Gastrocnemius medialis (tissue), 4 donors: ENCODE results near the gene SLC25A26. TPM values are rescaled to one million over a fixed set of nuclear protein-coding genes. Genes with fewer than 3 reads are reported as not detected.

ENCODE experiments used
- ATAC-seq, 2 donors: fragments of 150-250 bp; one replicate each; pipeline ENCODE4 v1.9.1; 2016
- DNase-seq, 2 donors: peaks; one replicate each; pipeline ENCODE4 v3.0.0-alpha.2; 2019
- H3K27ac ChIP-seq, 4 donors: fragments of 200-600 bp; sonication (generic); 1 replicate in 1 of 4; 2 replicates in 3 of 4; pipeline ENCODE4 v1.5.1; 2016 to 2018; ENCODE audit warnings: mild to moderate bottlenecking in 2 of 4, moderate library complexity in 1 of 4
- H3K27me3 ChIP-seq, 3 donors: fragments of 200-600 bp; sonication (generic) in 2 of 3; 1 replicate in 1 of 3; 2 replicates in 2 of 3; pipeline versions ENCODE4 v1.5.1 to v1.6.0; 2016 to 2019; ENCODE audit warnings: mild to moderate bottlenecking in 1 of 3, moderate library complexity in 1 of 3
- H3K36me3 ChIP-seq, 2 donors: fragments of 200-600 bp; sonication (generic) in 1 of 2; one replicate each; pipeline ENCODE4 v1.5.1; 2017 to 2018
- H3K4me1 ChIP-seq, 2 donors: fragments of 200-600 bp; sonication (generic) in 1 of 2; one replicate each; pipeline ENCODE4 v1.5.1; 2016 to 2017; ENCODE audit warnings: mild to moderate bottlenecking in 2 of 2
- H3K4me3 ChIP-seq, 4 donors: fragments of 200-600 bp; sonication (generic) in 3 of 4; 1 replicate in 1 of 4; 2 replicates in 3 of 4; pipeline ENCODE4 v1.5.1; 2016 to 2019; ENCODE audit warnings: mild to moderate bottlenecking in 2 of 4
- H3K9me3 ChIP-seq, 3 donors: fragments of 200-600 bp; sonication (generic) in 2 of 3; 1 replicate in 1 of 3; 2 replicates in 2 of 3; pipeline ENCODE4 v1.5.1; 2016 to 2019
- POLR2A ChIP-seq, 2 donors: fragments of 450-650 bp; IDR thresholded peaks; one replicate each; pipeline ENCODE4 v1.6.1; 2017; ENCODE audit warnings: antibody characterized with exemption in 2 of 2, mild to moderate bottlenecking in 2 of 2, moderate library complexity in 2 of 2
- in situ Hi-C, 4 donors: fragments of 200-750 bp; cut with MboI; loops; one replicate each; pipeline versions ENCODE4 v1.15.0 to v1.8.0; 2017; ENCODE audit warnings: low sequenced_read_pairs in 4 of 4
- intact Hi-C: fragments of 100-400 bp; cut with DNase I; formaldehyde crosslinking; loops from one replicate; pipeline ENCODE4 v1.15.1; 2023; ENCODE audit warnings: low total_unique reads
- total RNA-seq, 4 donors: library from RNA; depleted of rRNA; stranded (reverse); fragments of >200 nt; gene quantifications; one replicate each; pipeline versions ENCODE4 v1.1.0 to v1.2.3, GENCODE V29; 2016
- TF ChIP-seq, protein P1 (sequence below), 5 experiments: fragments of 450-650 bp in 3 of 5; fragments of 200-600 bp in 2 of 5; sonication (generic) in 2 of 5; IDR thresholded peaks in 4 of 5; conservative IDR thresholded peaks in 1 of 5; 1 replicate in 4 of 5; 2 replicates in 1 of 5; pipeline ENCODE4 v1.5.1; 2016 to 2019; ENCODE audit warnings: antibody characterized with exemption in 5 of 5, mild to moderate bottlenecking in 3 of 5, moderate library complexity in 3 of 5

SLC25A26 gene
- total RNA-seq, 4 donors from 2014 or later, result 24.1 to 44.3 (median 32.4) TPM

DNA sequence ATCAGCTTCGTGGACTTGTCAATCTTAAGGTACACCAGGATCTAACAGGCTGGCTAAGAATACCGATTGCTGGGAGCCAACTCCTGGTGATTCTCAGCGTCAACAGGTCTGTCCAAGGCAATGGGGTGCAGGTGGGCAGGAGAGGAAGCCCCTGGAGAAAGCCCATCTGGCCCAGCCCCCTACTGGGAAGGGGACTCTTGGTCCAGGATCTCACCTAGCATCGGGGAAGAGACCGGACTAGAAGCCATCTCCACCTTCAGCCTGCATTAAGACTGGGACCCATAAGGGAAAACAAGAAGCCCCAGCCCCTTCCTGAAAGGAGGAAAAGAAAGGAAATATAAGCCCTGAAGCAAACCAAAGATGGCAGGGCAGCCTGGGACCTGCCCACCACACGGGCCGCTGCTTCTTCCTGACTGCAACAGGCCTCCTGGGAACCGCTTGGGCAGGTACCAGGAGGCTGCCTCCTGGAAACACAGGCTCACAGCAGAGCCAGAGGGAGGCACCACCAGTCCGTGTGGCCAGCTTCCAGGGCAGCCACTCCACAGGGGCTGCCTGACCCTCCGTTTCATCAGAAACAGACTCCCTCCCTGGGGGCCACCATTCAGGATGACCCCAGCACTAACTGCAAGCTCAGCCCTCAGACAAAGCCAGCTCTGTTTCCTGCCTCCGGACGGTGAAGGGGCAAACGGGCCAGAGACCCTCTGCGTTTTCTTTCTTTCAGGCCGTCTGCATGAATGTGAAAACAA, 179.8 kb downstream of the SLC25A26 start:
- H3K27ac ChIP-seq, result peak overlapping the region in 3 of 4 donors; percentile 18 to 87 (median 74)
- ATAC-seq (no peak), DNase-seq (no peak)
- in situ Hi-C loops (loop anchor here (5.0 to 10.0 kb wide), 2 partner anchors 414 to 417 kb away; no protein-coding TSS in a partner anchor), intact Hi-C loops (no loop called here)
- no peaks in the 10 kb centered on the region for H3K9me3 ChIP-seq
- peaks cover 65 to 70% of the 10 kb centered on the region in 2 donors for H3K4me1 ChIP-seq
- H3K27me3 ChIP-seq, result no peaks in the 10 kb centered on the region
- TF ChIP-seq, protein P1, sequence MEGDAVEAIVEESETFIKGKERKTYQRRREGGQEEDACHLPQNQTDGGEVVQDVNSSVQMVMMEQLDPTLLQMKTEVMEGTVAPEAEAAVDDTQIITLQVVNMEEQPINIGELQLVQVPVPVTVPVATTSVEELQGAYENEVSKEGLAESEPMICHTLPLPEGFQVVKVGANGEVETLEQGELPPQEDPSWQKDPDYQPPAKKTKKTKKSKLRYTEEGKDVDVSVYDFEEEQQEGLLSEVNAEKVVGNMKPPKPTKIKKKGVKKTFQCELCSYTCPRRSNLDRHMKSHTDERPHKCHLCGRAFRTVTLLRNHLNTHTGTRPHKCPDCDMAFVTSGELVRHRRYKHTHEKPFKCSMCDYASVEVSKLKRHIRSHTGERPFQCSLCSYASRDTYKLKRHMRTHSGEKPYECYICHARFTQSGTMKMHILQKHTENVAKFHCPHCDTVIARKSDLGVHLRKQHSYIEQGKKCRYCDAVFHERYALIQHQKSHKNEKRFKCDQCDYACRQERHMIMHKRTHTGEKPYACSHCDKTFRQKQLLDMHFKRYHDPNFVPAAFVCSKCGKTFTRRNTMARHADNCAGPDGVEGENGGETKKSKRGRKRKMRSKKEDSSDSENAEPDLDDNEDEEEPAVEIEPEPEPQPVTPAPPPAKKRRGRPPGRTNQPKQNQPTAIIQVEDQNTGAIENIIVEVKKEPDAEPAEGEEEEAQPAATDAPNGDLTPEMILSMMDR (IDR thresholded peaks at IDR 0.05 in 4 of 5, conservative IDR thresholded peaks at IDR 0.05 in 1 of 5), result no peak
- no peak for TF ChIP-seq POLR2A (IDR thresholded peaks at IDR 0.05)
- H3K4me3 ChIP-seq, result no peak overlapping the region
- H3K36me3 ChIP-seq, result peaks cover 0 to 30% of the 10 kb centered on the region in 2 donors

GRCh38 chr3:66401157-66401550, 180.4 kb downstream of the SLC25A26 start:
- H3K36me3 ChIP-seq, result peaks cover 0 to 24% of the 10 kb centered on the region in 2 donors
- ATAC-seq, result no peak
- H3K9me3 ChIP-seq, result no peaks in the 10 kb centered on the region
- TF ChIP-seq, protein P1 (IDR thresholded peaks at IDR 0.05 in 4 of 5, conservative IDR thresholded peaks at IDR 0.05 in 1 of 5), result no peak
- no peak for TF ChIP-seq POLR2A (IDR thresholded peaks at IDR 0.05)
- DNase-seq, result peak in 1 of 2 donors; percentile 7
- peak overlapping the region; percentile 4 to 46 (median 32) for H3K27ac ChIP-seq
- in situ Hi-C loops, result loop anchor here (5.0 to 10.0 kb wide), 2 partner anchors 414 to 416 kb away; no protein-coding TSS in a partner anchor
- no peaks in the 10 kb centered on the region for H3K27me3 ChIP-seq
- peaks cover 70 to 76% of the 10 kb centered on the region in 2 donors for H3K4me1 ChIP-seq
- no peak overlapping the region for H3K4me3 ChIP-seq
- intact Hi-C loops, result no loop called here

GRCh38 chr3:66401675-66402491, 181.1 kb downstream of the SLC25A26 start:
- no peaks in the 10 kb centered on the region for H3K27me3 ChIP-seq
- DNase-seq (no peak), ATAC-seq (no peak)
- in situ Hi-C loops, result loop anchor here (5.0 to 10.0 kb wide), 2 partner anchors 413 to 415 kb away; no protein-coding TSS in a partner anchor
- H3K9me3 ChIP-seq, result no peaks in the 10 kb centered on the region
- TF ChIP-seq, protein P1 (IDR thresholded peaks at IDR 0.05 in 4 of 5, conservative IDR thresholded peaks at IDR 0.05 in 1 of 5), result no peak
- TF ChIP-seq POLR2A (IDR thresholded peaks at IDR 0.05), result no peak
- peak overlapping the region; percentile 9 to 46 (median 28) for H3K27ac ChIP-seq
- intact Hi-C loops, result no loop called here
- peaks cover 0 to 17% of the 10 kb centered on the region in 2 donors for H3K36me3 ChIP-seq
- H3K4me3 ChIP-seq, result no peak overlapping the region
- peaks cover 76 to 82% of the 10 kb centered on the region in 2 donors for H3K4me1 ChIP-seq

DNA sequence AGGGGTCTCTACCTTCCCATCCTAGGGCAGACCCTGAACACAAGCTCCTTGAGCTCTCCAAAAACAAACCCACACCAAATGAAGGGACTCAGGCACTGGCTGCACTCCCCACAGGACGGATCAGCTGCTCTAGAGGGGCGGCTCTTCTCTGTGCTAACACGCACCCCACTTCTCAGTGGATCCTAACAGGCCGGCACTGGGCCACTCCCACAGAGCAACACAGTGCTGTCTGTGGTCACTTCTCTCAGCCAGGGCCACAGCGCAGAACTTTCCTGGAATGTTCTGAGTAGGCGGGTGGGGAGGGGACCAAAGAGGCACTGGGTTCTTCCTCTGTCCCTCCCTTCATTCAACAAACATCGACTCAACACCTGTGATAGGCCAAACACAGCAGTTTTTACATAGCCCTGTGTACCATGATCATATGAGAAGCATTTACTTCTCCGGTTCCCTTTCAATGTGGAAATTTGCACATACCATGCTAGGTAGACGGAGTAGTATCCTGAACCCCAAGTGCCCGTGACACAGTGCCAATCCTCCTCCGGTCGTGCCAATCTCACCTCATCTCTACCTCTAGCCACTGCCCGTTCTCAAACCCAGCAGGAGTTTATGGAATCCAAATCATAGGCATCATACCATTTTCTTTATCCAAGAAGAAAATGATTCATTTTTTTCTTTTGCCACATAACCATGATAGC, 181.9 kb downstream of the SLC25A26 start:
- peaks cover 77 to 85% of the 10 kb centered on the region in 2 donors for H3K4me1 ChIP-seq
- H3K36me3 ChIP-seq, result peaks cover 0 to 14% of the 10 kb centered on the region in 2 donors
- in situ Hi-C loops (loop anchor here (5.0 to 10.0 kb wide), 2 partner anchors 412 to 415 kb away; no protein-coding TSS in a partner anchor), intact Hi-C loops (no loop called here)
- H3K4me3 ChIP-seq, result no peak overlapping the region
- H3K9me3 ChIP-seq, result no peaks in the 10 kb centered on the region
- DNase-seq (peak in 1 of 2 donors; percentile 23), ATAC-seq (no peak)
- H3K27ac ChIP-seq, result peak overlapping the region; percentile 9 to 38 (median 24)
- TF ChIP-seq, protein P1 (IDR thresholded peaks at IDR 0.05 in 4 of 5, conservative IDR thresholded peaks at IDR 0.05 in 1 of 5), result no peak
- no peak for TF ChIP-seq POLR2A (IDR thresholded peaks at IDR 0.05)
- no peaks in the 10 kb centered on the region for H3K27me3 ChIP-seq
